WI38 (cell line): ENCODE data around the gene TCF3.
A peak's percentile ranks its signal among the peaks of the same experiment; 100 is the strongest.

Experiments
- H3K4me3 ChIP-seq: 2 replicates; pipeline ENCODE4 v1.5.1; 2011; ENCODE audit warnings: low read depth, mild to moderate bottlenecking, control low read depth, low read length
- CTCF ChIP-seq: IDR thresholded peaks from 2 replicates; pipeline ENCODE4 v1.5.1; 2012; ENCODE audit warnings: low read depth, mild to moderate bottlenecking, control low read depth, low read length

The TCF3 gene

GRCh38 chr19:1630811-1631210 lies 21.6 kb downstream of the TCF3 start:
- H3K4me3 ChIP-seq = no peak overlapping the region
- no peak for TF ChIP-seq CTCF

GRCh38 chr19:1630012-1630411 lies 22.4 kb downstream of the TCF3 start:
- no peak for TF ChIP-seq CTCF
- no peak overlapping the region for H3K4me3 ChIP-seq

GRCh38 chr19:1629256-1629808 lies 23.1 kb downstream of the TCF3 start:
- TF ChIP-seq CTCF = no peak
- no peak overlapping the region for H3K4me3 ChIP-seq

- no peak for TF ChIP-seq CTCF
- H3K4me3 ChIP-seq = no peak overlapping the region
These were observed 25.2 kb downstream of the TCF3 start for GRCh38 chr19:1627194-1627593.

- no peak overlapping the region for H3K4me3 ChIP-seq
- TF ChIP-seq CTCF = no peak
These were observed 25.9 kb downstream of the TCF3 start for GRCh38 chr19:1626417-1627010.

- TF ChIP-seq CTCF = peak; percentile 74
- no peak overlapping the region for H3K4me3 ChIP-seq
These were observed 28.0 kb downstream of the TCF3 start for GRCh38 chr19:1624458-1624857.

GRCh38 chr19:1622541-1622940 lies 29.9 kb downstream of the TCF3 start:
- TF ChIP-seq CTCF = no peak
- H3K4me3 ChIP-seq = no peak overlapping the region
